Activated CD4-positive, alpha-beta T cell treated with anti-CD3 and anti-CD28 coated beads, Interleukin-2, amount 50 U/mL, for 24 hours (primary cell): ENCODE data around the gene FKBP5.
A peak's percentile ranks its signal among the peaks of the same experiment; 100 is the strongest.
"Not testable (repeated sequence)": the region's sequence is repeated elsewhere in the genome, so short reads cannot be mapped to it uniquely, and the experiment has no call there.

Experiments used
- DNase-seq, 2 donors: peaks; one replicate each; pipeline ENCODE4 v3.0.0-alpha.2; 2020; ENCODE audit warnings: low read depth in 1 of 2, low spot score in 1 of 2

Gene FKBP5

DNA sequence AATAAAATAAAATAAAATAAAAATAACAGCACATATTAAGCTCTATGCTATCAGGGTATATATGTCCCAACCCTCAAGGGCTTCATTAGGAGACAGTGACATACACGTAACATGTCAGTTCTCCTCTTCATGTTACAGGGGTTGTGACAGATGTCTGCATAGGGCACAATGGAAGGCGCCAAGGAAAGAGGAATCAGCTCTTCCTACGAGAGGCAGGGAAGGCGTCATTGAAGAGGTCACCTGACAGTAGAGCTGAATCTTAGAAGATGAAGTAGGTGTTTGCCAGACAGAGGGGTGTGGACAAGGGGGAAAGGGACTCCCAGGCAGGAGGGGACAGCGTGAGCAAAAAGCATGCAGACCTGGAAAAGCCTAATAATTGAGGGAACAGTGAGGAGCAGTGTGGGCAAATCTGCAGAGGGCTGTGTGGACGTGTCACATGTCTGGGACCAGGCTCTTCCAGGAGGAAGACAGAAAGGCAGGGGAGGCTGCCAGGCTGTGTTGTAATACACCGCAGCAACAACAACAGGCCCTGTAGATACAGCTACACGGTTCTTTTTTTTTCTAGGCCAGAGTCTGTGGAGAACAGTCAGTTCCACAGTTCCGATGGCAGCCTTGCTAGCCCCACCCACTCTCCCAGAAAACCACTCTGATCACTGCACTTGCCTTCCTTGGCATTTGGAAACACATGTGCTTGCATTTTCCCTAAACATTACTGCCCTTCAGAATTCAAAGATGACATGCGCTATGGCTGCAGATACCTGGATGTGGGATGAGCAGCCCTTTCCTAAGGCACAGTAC lies 2.5 kb upstream of the FKBP5 start:
- no peak for DNase-seq

DNA sequence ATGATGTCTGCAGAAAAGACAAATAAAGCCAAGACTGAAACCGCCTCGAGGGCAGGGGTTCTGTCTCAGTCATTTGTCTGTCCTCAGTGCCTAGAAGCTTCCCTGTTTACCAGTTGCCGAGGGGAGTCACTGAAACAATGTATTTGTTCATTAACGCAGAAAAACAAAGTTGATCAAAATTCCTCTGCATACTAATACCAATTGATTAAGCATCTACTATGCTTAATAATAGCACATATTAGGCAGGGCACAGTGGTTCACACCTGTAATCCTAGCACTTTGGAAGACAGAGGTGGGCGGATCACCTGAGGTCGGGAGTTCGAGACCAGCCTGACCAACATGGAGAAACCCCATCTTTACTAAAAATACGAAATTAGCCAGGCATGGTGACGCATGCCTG lies 1.8 kb upstream of the FKBP5 start:
- DNase-seq = no peak

DNA sequence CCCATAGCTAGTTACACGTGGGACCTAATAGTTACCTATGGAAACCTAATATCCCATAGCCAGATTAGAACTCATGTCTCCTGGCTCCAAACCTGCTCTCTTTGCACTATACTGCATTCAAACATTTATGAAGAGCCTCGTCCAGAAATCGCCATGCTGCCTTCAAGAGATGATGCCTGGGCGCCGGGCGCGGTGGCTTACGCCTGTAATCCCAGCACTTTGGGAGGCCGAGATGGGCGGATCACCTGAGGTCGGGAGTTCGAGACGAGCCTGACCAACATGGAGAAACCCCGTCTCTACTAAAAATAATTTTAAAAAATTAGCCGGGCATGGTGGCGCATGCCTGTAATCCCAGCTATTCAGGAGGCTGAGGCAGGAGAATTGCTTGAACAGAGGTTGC lies 1.3 kb upstream of the FKBP5 start:
- DNase-seq = not testable (repeated sequence)

DNA sequence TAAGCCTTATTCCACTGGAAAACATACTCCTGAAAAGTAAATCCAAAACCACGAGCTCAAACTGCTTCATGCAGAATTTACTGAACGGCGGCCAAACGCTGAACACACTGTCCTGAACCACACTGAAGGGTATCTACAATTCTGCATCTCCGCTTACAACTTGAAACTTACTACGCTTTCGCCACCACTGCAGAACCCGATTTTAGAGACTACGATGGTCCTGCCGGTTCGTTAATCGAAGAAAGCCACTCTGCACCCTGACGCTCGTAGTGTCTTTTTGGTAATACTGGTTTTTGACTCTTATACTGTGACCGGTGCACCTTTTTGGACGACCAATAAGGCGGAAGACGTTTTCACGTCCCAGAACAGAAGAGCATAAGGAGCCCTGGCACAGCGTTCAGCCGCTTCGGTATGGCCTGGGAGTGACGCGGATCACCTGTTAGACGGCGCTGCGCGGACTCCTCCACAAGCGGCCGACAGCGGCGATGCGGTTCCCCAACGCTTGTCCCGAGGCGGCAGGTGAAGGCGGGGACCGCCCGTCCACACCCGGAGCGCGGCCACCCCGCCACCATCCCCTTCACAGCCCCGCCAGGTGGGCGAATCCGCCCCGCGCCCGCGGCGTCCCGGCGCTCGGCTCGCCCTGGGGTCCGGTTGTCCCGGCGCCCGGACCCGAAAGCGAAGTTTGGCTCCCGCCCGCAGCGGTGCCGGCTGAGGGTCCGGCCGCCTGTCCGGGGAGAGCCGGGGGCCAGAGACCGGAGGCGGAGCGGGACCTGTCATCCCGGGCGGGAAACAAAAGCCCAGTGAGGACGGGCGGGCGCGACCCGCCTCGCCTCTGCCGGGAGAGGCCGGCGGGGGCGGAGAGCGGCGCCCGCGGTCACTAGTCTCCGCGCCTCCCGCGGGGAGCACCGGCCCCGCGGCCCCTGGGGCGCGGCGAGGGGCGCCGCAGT lies 784 bp downstream of the FKBP5 start:
- peak; percentile 28 to 43 for DNase-seq

DNA sequence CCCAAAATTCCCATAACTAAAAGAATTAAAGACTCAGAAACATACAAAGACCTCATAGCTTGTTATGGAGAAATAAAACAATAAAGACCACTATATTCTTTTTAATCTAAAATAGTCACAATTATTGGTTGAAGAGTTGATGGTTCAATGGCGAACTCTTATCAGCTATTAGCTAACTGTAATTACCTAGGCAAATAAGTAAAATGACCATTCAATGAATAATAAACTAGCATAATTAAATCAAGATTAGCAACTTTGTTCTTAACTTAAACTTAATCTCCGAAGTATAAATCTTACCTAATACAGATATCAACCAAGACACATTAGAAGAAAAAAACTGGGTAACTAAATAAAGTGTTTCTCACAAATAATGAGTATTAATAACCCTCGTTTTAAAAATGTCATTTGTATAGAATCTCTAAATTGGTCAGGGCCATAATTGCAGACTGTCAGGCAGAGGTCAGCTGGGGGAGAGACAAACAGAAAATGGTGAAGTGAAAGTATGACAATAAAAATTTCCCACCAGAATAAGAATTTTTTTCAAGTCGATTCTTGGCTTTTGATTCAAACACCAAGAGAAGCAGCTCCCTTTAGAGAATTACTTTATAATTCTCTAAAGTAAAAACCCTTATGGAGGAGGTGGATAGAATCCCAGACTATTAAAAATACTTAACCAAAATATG lies 1.7 kb downstream of the FKBP5 start:
- no peak for DNase-seq

DNA sequence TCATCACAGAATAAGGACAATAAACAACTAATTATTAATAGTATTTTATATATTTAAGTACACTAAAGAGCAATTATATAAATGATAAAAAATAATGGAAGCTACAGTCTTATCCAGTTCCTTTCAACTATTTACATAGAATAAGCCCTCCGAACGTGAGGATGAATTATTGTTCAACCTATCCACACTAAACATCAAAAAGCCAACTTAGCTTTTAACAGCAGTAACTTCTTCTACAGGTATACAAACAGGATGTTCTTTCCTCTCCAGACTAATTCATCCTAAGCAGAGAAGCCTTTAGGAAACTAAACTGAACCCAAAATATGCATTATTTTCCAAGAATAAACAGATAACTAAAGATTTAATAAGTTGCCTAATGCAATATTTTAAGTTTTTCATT lies 2.3 kb downstream of the FKBP5 start:
- DNase-seq = no peak

DNA sequence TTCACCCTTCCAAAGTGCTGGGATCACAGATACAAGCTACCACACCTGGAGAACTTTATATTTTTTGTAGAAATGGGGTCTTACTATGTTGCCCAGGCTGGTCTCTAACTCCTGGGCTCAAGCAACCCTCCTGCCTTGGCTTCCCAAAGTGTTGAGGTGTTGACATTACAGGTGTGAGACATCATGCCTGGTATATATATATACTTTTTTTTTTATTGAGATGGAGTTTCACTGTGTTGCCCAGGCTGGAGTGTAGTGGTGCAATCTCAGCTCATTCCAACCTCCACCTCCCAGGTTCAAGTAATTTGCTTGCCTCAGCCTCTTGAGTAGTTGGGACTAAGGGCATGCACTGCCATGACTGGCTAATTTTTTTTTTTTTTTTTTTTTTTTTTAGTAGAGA lies 5.4 kb downstream of the FKBP5 start:
- DNase-seq = no peak

DNA sequence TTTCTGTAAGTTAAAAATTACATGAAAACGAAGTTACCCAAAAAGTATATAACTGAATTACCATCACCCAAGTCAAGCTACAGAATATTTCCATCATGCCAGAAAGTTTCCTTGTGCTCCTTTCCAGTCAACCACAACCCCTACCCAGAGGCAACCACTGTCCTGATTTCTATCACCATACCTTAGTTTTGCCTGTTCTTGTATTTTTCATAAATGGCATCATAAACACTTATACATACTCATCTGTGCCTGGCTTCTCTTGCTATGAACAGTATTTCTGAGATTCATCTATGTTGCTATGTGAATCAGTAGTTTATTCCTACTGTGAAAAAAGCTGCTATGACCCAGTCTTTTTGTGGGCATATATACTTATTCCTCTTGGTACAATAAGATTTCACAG lies 7.4 kb downstream of the FKBP5 start:
- DNase-seq = no peak

DNA sequence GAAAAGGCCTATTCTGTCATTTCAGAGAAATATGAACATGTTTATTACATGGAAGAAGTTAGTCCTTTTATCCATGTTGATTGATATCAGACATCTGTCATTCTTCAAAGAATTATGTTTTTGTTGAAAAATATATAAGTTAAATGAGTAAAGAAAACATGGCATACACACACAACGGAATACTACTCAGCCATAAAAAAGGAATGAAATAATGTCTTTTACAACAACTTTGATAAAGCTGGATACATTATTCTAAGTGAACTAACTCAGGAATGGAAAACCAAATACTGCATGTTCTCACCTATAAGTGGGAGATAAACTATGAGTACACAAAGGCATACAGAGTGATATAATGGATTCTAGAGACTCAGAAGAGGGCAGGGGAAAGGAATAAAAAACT lies 9.3 kb downstream of the FKBP5 start:
- DNase-seq = no peak

DNA sequence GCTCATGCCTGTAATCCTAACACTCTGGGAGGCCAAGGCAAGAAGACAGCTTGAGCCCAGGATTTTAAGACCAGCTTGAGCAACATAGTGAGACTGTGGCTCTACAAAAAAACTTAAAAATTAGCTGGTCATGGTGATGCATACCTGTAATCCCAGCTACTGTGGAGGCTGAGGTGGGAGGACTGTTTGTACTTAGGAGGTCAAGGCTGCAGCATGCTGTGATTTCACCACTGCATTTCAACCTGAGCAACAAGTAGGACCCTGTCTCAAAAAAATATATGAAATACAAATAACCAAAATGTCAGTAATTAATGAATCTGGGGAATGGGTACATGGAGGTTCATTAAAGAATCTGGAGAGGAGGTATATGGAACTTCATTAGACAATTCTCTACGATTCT lies 9.9 kb downstream of the FKBP5 start:
- DNase-seq = no peak

DNA sequence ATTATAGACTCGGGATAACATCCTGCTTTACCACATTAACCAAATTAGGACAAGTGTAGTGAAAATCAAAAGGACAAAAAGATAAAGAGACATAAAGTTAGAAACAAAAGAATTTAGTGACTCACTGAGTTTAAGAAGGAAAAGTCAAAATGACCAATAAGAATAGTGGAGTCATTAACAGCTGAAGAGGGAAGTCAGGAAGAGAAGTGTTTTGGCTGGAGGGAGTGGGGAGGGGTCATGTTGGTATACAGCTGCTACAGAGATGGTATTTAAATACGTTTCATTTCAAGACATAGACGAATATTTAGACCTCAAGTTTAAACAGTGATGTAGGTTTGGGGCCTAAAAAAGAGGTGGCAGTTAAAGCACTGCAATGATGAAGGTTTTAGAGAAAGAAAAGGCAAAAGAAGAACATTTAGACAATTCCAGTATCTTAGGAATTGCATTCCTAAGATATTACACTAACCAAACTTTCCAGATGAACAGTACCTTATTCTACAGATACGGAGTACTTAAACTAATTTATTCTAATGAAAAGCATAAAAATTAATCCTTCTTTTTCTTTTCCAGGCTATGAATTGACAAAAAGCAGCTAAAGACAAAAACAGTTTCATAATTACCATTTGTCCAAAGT lies 10.6 kb downstream of the FKBP5 start:
- no peak for DNase-seq

DNA sequence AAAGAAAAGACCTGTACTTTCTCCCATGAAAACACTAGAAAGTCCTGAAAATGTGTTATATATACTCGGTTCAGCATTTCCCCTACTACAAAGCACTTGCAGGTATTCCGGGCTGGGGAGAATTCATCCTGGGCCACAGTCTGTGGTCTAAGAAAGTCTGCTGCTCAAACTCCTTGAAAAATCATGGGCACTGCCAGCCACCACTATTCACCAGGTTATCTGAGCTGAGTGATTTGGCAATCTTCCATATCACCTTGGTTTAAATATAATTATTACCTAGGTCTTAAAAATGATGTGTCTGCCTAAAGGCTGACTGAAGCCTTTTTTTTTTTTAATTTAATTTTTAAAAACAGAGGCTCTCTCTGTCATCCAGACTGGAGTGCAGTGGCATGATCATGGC lies 11.3 kb downstream of the FKBP5 start:
- DNase-seq = no peak

DNA sequence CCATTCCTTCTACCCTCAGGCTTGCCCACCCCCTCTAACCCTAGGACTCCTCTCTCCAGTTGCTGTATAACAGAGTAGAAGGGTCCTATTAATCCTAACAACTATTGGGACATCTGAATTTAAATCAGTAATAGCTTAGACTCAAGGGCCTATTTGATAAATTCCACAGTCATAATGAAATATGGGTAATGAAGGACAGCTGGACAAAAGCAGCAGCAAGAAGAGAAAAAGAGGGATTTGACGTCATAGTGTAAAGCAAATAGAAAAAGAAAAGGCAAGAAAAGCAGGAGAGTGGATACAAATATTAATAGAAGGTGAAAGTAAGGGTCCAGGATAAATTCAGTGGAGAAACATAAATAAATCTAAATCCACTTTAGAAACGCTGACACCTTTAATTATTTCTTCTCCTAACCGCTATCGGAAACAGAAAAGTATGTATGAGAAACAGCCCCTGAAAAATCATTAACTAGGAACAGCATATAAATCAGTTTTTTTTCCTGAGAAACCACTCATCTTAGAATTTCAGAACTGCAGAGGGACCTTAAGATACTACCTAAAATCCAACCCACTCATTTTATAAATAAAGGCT lies 12.8 kb downstream of the FKBP5 start:
- no peak for DNase-seq

DNA sequence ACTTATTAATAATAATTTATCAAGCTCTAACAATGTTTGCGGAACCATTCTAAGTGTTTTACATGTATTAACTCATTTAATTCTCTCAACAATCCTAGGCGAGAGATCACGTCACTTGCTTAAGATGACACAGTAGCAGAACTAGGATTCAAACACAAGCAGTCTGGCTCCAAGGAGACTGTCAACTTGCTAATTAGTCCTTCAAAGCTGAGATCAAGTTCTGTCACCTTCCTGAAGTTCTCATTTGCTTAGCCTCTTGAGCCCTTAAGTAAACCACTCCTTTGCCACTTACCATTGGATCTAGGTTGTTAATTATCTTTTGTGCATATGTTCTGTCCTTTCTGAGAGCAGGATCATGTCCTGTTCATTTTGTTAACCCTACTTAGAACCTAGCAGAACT lies 14.1 kb downstream of the FKBP5 start:
- no peak for DNase-seq

DNA sequence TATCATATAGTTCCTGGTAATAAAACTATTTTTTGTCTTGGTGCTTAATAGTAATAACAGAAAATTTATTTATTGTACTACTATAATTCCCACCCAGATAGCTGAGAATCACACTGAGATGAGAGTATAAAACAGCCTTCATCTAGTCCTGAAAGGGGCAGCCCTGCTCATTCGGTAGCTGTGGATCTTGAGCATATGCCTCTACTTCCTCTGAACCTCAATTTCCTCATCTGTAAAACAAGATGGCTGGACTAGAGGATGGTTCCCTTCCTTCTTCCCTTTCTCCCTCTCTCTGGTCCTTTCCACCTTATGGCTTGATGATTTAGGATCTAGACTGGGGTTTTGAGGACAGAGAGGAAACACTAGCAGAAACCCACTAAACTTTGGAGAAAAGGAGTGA lies 15.0 kb downstream of the FKBP5 start:
- no peak for DNase-seq

DNA sequence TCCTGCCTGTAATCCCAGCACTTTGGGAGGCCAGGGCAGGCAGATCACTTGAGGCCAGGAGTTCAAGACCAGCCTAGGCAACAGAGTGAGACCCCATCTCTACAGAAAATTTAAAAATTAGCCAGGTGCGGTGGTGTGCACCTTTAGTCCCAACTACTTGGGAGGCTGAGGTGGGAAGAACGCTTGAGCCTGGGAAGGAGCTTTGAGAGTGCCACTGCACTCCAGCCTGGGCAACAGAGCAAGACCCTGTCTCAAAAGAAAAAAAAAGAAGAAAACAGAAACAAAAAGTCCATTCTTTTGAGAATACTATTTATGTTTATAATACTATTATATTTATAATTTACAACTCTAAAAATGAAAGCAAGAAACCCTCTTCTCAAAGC lies 15.4 kb downstream of the FKBP5 start:
- DNase-seq = not testable (repeated sequence)

DNA sequence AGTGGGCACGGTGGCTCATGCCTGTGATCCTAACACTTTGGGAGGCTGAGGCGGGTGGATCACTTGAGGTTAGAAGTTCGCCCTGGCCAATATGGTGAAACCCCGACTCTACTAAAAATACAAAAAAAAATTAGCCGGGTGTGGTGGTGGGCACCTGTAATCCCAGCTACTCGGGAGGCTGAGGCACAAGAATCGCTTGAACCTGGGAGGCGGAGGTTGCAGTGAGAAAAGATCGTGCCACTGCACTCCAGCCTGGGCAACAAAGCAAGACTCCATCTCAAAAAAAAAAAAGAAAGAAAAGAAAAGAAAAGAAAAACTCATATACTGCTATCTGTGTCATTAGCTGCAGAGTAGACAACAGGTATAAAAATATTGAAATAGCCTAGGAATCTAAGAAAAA lies 18.3 kb downstream of the FKBP5 start:
- DNase-seq = not testable (repeated sequence)

DNA sequence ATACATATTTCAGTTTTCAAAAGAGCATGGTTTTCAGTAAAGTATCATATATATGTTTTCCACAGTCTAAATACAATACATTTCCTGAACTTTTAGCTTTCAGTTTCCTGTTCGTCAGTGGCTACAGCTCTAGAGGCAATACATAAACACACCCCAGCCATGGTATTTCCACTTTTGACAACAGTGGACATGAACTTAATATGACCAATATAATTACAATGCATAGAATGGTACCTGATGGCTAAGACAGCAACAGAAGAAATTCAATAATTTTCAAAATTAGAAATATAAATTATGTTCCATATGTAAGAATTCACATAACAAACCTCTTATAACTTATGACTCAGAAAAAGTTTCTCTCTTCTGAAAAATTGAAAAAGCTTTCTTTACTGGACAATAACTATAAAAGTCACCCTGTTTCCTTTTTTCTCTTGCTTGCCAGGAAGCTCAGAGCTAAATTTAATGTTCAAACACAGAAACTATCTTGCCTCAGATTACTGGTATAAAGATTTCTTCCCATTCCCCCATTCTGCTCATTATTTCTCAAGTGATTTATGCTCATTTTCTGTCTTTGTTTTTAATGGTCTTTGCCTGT lies 19.2 kb downstream of the FKBP5 start:
- DNase-seq = no peak

DNA sequence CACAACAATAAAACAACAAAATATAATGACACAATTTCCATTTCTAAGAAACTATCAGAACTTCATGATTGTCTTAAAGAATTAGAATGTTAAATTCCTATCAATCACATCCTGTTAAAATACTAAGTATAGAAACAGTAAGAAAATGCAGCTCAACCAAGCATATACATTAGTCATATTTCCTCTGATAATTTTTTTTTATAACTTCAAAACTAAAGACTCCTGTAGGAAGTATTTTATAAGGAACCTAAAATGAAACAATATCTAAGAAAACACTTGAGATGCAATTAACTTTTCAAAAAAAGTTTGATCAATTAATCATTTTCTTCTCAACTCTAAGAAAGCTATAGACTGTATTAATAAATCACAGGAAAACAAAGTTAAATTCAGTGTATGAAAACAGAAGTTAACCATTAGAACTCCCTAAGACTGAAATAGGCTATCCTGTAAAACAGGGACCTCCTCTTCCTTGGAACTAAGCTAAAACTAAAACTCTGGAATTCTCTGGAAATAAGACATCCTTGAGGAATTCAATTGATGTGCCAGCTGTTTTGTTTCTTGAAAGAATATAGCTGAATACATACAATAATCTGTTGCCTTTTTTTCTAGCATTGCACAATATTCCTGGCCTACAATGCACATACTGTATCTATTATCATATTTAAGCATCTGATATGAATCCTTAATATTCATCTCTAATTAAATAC lies 19.8 kb downstream of the FKBP5 start:
- DNase-seq = no peak

DNA sequence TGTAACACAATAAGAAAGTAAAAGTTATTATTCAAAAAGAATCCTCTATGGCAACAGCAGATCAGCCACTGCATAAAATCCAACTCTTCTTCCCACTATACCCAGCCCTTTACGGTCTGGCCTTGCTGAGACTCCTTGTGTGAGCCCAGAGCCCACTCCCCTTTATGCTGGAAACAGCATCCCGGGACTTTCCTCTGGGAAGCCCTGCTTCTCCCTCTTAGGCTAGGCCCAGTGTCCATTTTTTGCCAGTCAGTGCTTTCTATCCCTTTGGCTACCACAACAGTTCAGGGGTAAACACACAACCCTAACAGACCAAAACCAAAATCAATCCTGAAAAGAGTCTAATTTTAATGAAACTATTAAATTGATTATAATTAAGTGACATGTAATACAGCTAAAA lies 20.6 kb downstream of the FKBP5 start:
- DNase-seq = no peak
